Right atrium auricular region (tissue), 2 donors: Measurements from ENCODE around the gene MINK1. TPM values are rescaled to one million over a fixed set of nuclear protein-coding genes. Genes with fewer than 3 reads are reported as not detected.

Experiments used
- DNase-seq: peaks from one replicate; pipeline ENCODE4 v3.0.0-alpha.2; 2019; ENCODE audit warnings: low spot score
- H3K27ac ChIP-seq, 2 donors: fragments of 200-600 bp; sonication (generic); 1 replicate in 1 of 2; 2 replicates in 1 of 2; pipeline ENCODE4 v1.5.1; 2016 to 2019
- H3K27me3 ChIP-seq, 2 donors: fragments of 200-600 bp; sonication (generic); one replicate each; pipeline versions ENCODE4 v1.5.1 to v1.6.0; 2017 to 2019
- H3K36me3 ChIP-seq: fragments of 200-600 bp; sonication (generic); one replicate; pipeline ENCODE4 v1.5.1; 2016
- H3K4me1 ChIP-seq, 2 donors: fragments of 200-600 bp; sonication (generic); one replicate each; pipeline versions ENCODE4 v1.5.1 to v1.6.0; 2017 to 2019
- H3K4me3 ChIP-seq, 2 donors: fragments of 200-600 bp; sonication (generic); 1 replicate in 1 of 2; 2 replicates in 1 of 2; pipeline ENCODE4 v1.5.1; 2017 to 2019; ENCODE audit warnings: mild to moderate bottlenecking in 1 of 2, moderate library complexity in 1 of 2
- H3K9me3 ChIP-seq, 2 donors: fragments of 200-600 bp; sonication (generic); one replicate each; pipeline ENCODE4 v1.5.1; 2019
- CTCF ChIP-seq, 2 donors: fragments of 200-600 bp; sonication (generic); IDR thresholded peaks; one replicate each; pipeline ENCODE4 v1.5.1; 2019; ENCODE audit warnings: antibody characterized with exemption in 2 of 2
- total RNA-seq, 2 donors: library from RNA; depleted of rRNA; stranded (reverse); fragments of >200 nt; gene quantifications; one replicate each; pipeline ENCODE4 v1.1.0, GENCODE V29; 2016

The MINK1 gene
- total RNA-seq, 2 donors from 2014 or later = 20.9 to 22.2 TPM

- TF ChIP-seq CTCF (IDR thresholded peaks at IDR 0.05) = no peak
- Histone ChIP-seq H3K36me3 (peaks cover 5% of the 10 kb centered on the region), H3K4me3 (peak overlapping the region; percentile 87 to 93), H3K4me1 (peaks cover 0 to 22% of the 10 kb centered on the region in 2 donors), H3K27ac (peak overlapping the region; percentile 71 to 86), H3K27me3 (no peaks in the 10 kb centered on the region), H3K9me3 (no peaks in the 10 kb centered on the region)
- DNase-seq = no peak
Observed at GRCh38 chr17:4807605-4808377, 25.3 kb upstream of the MINK1 start.

GRCh38 chr17:4808378-4808767 is 24.8 kb upstream of the MINK1 start:
- H3K9me3 ChIP-seq = no peaks in the 10 kb centered on the region
- no peaks in the 10 kb centered on the region for H3K27me3 ChIP-seq
- no peak for TF ChIP-seq CTCF (IDR thresholded peaks at IDR 0.05)
- peaks cover 5% of the 10 kb centered on the region for H3K36me3 ChIP-seq
- no peak for DNase-seq
- peaks cover 0 to 25% of the 10 kb centered on the region in 2 donors for H3K4me1 ChIP-seq
- peak overlapping the region in 1 of 2 donors; percentile 19 for H3K27ac ChIP-seq
- peak overlapping the region in 1 of 2 donors; percentile 93 for H3K4me3 ChIP-seq

- no peak for TF ChIP-seq CTCF (IDR thresholded peaks at IDR 0.05)
- no peaks in the 10 kb centered on the region for H3K9me3 ChIP-seq
- no peak overlapping the region for H3K27ac ChIP-seq
- H3K4me3 ChIP-seq = no peak overlapping the region
- H3K36me3 ChIP-seq = peaks cover 9% of the 10 kb centered on the region
- peaks cover 0 to 25% of the 10 kb centered on the region in 2 donors for H3K4me1 ChIP-seq
- DNase-seq = no peak
- H3K27me3 ChIP-seq = no peaks in the 10 kb centered on the region
Observed at GRCh38 chr17:4810696-4811290, 22.3 kb upstream of the MINK1 start.

GRCh38 chr17:4811471-4811870 is 21.7 kb upstream of the MINK1 start:
- DNase-seq = no peak
- Histone ChIP-seq H3K27ac (no peak overlapping the region), H3K27me3 (no peaks in the 10 kb centered on the region), H3K9me3 (no peaks in the 10 kb centered on the region), H3K4me1 (peaks cover 0 to 20% of the 10 kb centered on the region in 2 donors), H3K36me3 (peaks cover 16% of the 10 kb centered on the region), H3K4me3 (no peak overlapping the region)
- TF ChIP-seq CTCF (IDR thresholded peaks at IDR 0.05) = no peak

- Histone ChIP-seq H3K4me3 (no peak overlapping the region), H3K9me3 (no peaks in the 10 kb centered on the region), H3K4me1 (peaks cover 0 to 14% of the 10 kb centered on the region in 2 donors), H3K27ac (peak overlapping the region; percentile 61 to 64), H3K27me3 (no peaks in the 10 kb centered on the region), H3K36me3 (peaks cover 24% of the 10 kb centered on the region)
- TF ChIP-seq CTCF (IDR thresholded peaks at IDR 0.05) = no peak
- no peak for DNase-seq
Observed at GRCh38 chr17:4812690-4813089, 20.4 kb upstream of the MINK1 start.
